HG03139 (cell line): ENCODE results near the gene KCNH1.

ENCODE experiments used
- ATAC-seq: cut with Tn5 transposase; IDR thresholded peaks from one replicate; pipeline ENCODE4 v1.9.1; 2021; ENCODE audit not compliant: unreplicated experiment

KCNH1 gene

GRCh38 chr1:210771131-210771530 lies 362.8 kb downstream of the KCNH1 start:
- ATAC-seq: no peak

- no peak for ATAC-seq
These were observed 363.5 kb downstream of the KCNH1 start for GRCh38 chr1:210770396-210770984.

DNA sequence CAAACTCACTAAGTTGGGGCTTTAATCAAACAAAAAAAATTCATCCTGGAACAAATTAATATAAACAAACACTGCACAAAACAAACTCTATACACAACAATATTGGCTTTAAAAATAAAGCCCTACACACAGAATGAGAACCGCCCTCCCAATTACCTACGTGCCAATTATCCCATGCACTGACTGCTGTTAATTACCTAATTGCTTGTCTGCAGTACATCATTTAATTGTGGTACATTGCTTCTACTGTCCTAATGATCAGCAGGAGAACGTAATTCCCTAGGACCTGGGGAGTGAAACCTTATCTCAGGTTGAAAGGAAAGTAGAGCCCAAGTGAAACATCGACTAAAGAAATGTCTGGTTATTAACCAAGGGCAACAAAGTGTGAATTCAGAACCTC lies 364.5 kb downstream of the KCNH1 start:
- ATAC-seq: no peak

DNA sequence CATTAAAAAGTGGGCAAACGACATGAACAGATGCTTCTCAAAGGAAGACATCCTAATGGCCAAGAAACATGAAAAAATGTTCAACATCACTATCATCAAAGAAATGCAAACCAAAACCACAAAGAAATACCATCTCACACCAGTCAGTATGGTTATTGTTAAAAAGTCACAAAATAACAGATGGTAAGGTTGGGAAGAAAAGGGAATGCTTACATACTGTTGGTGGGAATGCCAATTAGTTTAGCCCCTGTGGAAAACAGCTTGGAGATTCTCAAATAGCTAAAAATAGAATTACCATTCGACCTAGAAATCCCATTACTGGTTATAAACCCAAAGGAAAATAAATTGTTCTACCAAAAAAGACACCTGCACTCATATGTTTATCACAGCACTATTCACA lies 369.4 kb downstream of the KCNH1 start:
- ATAC-seq: no peak

GRCh38 chr1:210758761-210759160 lies 375.2 kb downstream of the KCNH1 start:
- ATAC-seq: no peak

- no peak for ATAC-seq
These were observed 375.7 kb downstream of the KCNH1 start for GRCh38 chr1:210758261-210758660.

DNA sequence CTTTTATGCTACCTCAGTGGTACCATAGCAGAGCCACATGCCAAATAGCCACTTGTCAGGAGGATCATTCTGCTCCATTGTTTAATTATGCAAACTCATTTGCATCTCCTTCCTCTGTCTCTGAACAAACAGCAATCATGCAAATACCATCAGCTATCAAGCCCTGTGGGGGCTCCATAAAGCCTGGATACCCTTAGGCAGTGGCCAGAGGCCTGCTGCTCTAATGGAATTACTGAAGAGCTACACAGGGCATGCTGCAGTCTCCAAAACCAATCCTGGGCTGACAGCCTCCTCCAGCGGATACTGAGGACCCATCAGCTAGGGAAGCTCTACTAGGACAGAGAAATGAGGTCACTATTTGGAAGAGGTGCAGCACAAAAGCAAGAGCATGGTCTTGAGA lies 376.3 kb downstream of the KCNH1 start:
- no peak for ATAC-seq

DNA sequence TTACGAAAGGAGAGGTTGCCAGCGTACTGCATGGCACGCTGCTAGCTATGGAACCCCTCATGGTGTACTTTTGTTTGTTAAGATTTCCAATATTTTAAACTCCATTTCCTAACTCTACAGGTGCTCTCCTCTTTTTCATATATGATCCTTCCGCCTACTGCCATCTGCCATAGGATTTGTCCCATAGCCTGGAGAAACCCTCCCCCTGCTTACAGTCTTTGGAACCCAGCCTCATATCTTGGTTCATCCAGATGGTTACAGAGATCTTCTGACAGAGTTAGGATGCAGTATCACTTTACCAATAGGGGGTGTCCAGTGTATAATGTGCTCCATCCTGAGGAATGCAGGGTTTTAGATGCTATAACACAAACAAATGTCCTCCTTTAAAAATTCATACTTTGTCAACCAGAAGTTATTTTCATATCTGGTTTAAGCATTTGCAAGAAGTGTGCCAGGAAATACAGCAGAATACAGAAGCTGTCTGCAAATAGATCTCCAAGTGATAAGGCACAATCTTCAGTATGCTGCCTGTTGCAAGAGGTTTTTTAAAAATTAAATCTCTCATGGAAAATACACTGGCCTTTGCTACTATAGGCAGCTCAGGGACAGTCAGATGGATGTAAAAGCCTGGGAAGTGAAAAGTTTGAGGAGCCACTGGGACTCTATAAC lies 377.8 kb downstream of the KCNH1 start:
- ATAC-seq: no peak

GRCh38 chr1:210754878-210755665 lies 378.9 kb downstream of the KCNH1 start:
- ATAC-seq: no peak

DNA sequence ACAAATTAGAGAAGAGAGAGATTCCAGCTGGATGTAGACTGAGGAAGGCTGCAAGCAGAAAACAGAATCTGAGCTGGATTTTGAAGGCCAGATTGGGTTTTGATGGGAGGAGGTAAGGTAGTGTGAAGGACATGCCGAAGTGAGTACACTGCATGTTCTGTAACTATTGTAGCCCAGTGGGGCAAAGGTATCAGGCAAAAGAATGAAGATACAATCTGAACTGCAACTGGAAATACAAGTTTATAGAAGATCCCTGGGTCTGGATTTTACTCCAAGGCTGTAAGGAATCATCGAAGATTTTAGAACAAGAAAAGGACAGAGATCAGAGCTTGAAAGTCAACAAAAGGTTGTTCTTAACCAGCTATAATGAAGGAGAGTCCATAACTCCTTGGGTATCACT lies 382.0 kb downstream of the KCNH1 start:
- no peak for ATAC-seq

DNA sequence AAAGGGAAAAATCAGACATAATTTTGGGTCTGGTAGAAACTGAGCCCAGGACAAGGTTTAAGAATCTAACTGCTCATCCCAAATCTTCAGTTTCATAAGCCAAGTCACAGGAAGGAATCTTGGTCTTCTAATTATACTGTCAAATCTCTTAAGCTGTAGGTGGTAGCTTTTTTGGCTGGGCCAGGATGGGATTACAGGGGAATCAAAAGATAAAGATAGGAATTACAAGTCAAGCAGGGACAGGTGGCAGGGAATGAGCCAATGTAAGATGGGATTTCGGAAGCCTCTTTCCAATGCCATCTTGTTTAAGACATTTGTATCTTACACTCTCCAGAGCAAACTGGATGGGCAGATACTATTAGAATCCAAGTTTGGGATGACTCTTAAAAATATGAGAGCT lies 383.5 kb downstream of the KCNH1 start:
- no peak for ATAC-seq

DNA sequence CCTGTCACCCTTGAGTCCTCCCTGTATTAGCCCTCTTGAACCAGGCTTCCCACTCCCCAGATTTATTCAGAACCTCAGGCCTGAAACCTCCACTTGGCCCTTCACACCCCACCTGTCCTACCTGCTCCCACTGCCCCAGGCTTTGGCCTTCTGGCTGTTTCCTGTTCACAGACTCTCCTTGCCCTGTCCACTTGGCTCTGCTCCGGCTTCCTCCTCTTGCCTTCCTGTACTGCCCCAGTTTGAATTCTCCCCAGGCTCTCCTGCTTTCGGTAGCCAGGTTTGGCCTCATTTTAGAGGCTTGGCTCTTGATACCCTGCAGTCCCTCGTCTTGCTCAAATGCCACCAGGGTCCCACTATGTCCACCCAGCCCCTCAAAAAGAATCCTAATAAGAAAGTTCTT lies 385.2 kb downstream of the KCNH1 start:
- ATAC-seq: no peak

DNA sequence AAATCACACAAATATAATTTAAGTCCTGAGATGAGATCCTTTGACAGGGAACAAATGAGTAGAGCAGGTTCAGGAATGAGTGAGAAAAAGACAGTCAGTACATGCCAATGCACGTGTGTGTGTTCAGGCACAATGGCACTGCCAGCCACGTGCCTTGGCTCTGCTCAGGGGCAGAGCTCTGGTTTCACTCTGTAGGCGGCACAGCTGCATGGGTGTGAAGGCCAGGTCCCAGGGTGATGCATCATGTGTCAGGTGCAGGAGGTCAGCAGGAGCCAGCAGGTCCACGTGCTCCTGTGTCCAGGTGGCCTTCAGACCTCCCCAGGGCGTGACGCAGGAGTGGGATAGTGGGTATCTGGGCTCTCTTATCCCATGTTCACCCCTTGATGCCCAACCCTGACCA lies 386.1 kb downstream of the KCNH1 start:
- no peak for ATAC-seq

DNA sequence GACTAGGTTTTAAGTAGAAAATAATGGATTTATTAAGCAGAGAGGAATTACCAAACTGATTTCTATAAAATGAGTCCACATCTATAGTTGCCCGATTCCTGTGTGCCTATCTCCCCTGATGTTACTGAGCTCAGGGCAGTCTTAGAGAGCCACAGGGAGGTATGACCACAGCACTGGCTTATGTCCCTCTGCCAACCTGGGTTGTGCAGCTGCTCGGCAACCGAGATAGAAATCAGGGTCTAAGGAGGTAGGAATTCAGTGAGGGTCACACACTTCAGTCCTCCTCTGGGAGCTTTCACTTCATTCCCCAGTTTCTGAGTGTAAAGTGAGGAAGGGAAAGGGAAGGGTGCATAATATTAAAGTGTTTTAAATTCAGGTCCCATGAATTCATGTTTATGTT lies 386.8 kb downstream of the KCNH1 start:
- no peak for ATAC-seq

DNA sequence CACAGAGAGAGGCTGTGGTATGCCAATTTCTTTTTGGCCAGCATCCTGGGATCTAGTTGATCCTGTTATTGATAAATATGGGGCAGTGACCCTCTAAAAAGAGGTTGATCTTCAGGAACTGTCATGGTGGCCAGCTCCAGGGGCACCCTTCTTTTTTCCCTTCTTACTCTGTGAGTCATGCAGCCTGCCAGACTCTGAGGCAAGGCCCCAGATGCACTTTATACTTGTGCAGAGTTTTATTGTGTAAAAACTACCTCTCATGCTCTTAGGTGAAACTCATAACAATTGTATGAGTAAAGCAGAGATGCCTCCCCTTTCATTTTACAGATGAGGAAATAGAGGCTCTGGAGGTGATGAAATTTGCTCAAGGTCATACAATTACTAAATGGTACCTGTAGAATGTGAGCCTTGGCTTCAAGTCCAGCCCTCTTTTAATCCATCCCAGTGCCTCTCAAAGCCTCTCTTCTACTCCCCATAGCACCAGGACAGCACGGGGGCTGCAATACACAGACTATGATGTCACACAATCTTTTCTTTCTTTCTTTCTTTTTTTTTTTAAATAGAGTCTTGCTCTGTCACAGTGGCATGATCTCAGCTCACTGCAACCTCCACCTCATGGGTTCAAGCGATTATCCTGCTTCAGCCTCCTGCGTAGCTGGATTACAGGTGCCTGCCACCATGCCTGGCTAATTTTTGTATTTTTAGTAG lies 387.8 kb downstream of the KCNH1 start:
- ATAC-seq: no peak

DNA sequence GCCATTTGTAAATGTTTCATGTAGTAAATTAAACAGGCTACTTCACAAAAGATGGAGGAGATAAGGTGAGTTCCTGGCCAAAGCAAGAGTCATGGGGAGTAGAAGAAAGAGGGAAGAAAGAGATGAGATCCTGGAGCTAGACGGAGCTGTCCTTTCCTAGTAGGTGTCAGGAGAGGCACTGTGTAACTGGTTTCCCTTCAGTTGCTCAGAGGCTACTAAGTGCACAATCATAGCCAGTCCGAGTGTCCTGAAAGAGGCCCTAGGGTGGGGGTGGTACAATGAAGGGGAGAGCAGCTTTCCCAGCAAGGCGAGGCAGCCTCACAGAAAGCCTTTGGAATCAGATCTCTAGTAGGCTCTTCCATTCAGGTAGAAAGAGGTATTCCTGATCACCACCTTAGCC lies 390.9 kb downstream of the KCNH1 start:
- ATAC-seq: no peak

DNA sequence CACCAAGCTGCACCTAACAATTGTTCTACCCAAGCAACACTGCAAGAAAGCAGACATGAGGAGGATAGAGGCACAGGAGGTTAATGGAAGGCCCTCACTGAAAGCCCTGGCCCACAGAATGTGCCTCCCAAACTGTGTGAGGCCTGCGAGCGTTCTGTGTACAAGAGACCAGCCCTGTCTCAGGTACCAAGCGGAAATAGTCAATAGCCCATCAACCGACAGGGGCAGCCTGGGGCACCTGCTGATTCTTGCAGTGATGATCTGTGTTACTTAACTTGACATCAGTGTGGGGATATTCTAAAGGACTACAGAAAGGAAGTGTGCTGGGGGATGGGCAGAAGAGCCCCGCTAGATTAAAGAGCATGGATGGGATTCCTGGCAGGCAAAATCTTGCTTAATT lies 392.4 kb downstream of the KCNH1 start:
- no peak for ATAC-seq

GRCh38 chr1:210739627-210740026 lies 394.3 kb downstream of the KCNH1 start:
- ATAC-seq: no peak

DNA sequence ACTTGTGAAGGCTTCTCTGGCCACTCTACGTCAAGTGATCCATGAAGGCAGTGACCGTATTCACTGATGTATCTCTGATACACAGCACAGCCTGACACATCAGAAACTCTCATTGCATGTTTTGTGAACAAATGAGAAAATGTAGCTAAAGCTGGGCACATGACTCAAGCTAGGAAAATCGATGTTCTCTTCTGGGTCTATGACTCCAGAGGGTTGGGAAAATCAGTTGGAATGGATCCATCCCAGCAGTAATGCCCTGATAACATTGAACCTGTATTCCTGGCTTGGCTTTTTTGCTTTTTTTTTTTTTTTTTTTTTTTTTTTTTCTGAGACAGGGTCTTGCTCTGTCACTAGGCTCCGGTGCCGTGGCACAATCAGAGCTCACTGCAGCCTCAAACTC lies 395.7 kb downstream of the KCNH1 start:
- ATAC-seq: no peak

DNA sequence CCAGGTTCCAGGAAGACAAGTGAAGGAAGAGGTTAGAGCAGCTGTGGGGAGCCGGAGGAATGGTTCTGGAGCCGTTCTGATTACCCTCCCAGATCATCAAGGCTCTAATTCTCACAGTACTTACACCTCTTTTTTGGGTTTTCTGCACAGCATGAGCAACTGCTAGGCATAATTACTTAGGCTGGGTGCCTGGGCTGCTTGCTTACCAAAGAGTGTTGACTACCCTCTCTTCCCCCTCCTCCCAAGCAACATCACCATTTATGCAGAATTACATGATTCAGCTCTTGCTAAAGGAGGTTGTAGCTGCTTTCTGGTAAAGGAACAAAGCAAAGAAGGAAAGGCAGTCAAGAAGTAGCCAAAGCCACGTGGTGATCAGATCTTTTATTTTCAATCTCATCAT lies 397.2 kb downstream of the KCNH1 start:
- ATAC-seq: no peak

DNA sequence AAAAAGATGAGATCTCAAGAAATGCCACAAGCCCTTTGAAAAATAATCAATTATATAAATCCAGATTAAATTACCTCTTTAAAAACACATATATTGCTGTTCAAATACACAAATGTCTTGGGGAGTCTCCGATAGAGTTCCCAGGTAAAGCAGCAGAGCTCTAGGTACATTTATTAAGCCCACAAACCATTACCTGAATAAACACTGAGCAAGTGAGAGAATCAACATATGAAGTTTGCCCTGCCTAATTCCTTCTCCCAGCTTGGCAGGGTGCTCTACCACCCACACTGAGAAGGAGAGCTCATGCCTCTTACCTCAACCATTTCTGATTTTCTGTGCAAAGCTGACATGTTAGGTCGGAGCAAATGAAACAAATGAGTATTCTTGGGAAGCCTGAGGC lies 402.4 kb downstream of the KCNH1 start:
- ATAC-seq: no peak

- ATAC-seq: no peak
These were observed 402.8 kb downstream of the KCNH1 start for GRCh38 chr1:210731193-210731592.
